Measurements from ENCODE around the gene ZFP82. TPM values are rescaled to one million over a fixed set of nuclear protein-coding genes. Genes with fewer than 3 reads are reported as not detected.

ZFP82 gene
- polyA plus RNA-seq, 2 of the 4 experiments (the other 2 are of a cell fraction): 3.7 to 6.7 TPM

GRCh38 chr19:36373638-36374156, 44.7 kb downstream of the ZFP82 start:
- Histone ChIP-seq H3K9me3 (peaks cover 80% of the 10 kb centered on the region), H3K4me2 (no peak overlapping the region), H3K4me1 (peaks cover 5% of the 10 kb centered on the region; the same call in 2 of the 3 replicates), H3K27ac (no peak overlapping the region), H3K4me3 (no peak overlapping the region)
- POLR2A ChIA-PET: no interaction called here
- no peak for DNase-seq (ENCODE audit: low read depth in 1 of 2, low spot score in 1 of 2)
- no peak for TF ChIP-seq E2F6 (IDR thresholded peaks at IDR 0.05; ENCODE audit: borderline replicate concordance, low read depth)
- TF ChIP-seq BHLHE40 (IDR thresholded peaks at IDR 0.05; ENCODE audit: low read depth, low read length): no peak
- TF ChIP-seq HES2 (IDR thresholded peaks at IDR 0.05): no peak
- no peak for TF ChIP-seq REST (IDR thresholded peaks at IDR 0.05)
- TF ChIP-seq RARB (CRISPR knock-in tag; IDR thresholded peaks at IDR 0.05): no peak
- no peak for TF ChIP-seq KDM5A (IDR thresholded peaks at IDR 0.05)
- no peak for TF ChIP-seq PHF8 (IDR thresholded peaks at IDR 0.05; ENCODE audit: borderline replicate concordance, low read depth)
- no peak for TF ChIP-seq RCOR1 (IDR thresholded peaks at IDR 0.05; ENCODE audit: low read depth, low read length)
- TF ChIP-seq CHD2 (IDR thresholded peaks at IDR 0.05; ENCODE audit: low read length, partially characterized antibody): no peak
- no peak for TF ChIP-seq POLR2AphosphoS2 (conservative IDR thresholded peaks at IDR 0.05; ENCODE audit: low read length)
- TF ChIP-seq RNF2 (IDR thresholded peaks at IDR 0.05; ENCODE audit: borderline replicate concordance, low read depth): no peak
- TF ChIP-seq RAD21 (conservative IDR thresholded peaks at IDR 0.05 in 1 of 2, IDR thresholded peaks at IDR 0.05 in 1 of 2): no peak
- no peak for TF ChIP-seq EHF (CRISPR knock-in tag; IDR thresholded peaks at IDR 0.05)
- no peak for TF ChIP-seq RFX5 (IDR thresholded peaks at IDR 0.05)
- TF ChIP-seq CBX8 (IDR thresholded peaks at IDR 0.05): no peak
- TF ChIP-seq HEYL (CRISPR knock-in tag; IDR thresholded peaks at IDR 0.05): no peak
- TF ChIP-seq USF2 (IDR thresholded peaks at IDR 0.05): no peak
- no peak for TF ChIP-seq CBX2 (IDR thresholded peaks at IDR 0.05; ENCODE audit: borderline replicate concordance, low read depth)
- TF ChIP-seq JUN (IDR thresholded peaks at IDR 0.05): no peak
- no peak for TF ChIP-seq MAFK (IDR thresholded peaks at IDR 0.05; ENCODE audit: partially characterized antibody)
- FAIRE-seq: no peak
- CTCF ChIA-PET: interaction anchor here (0.5 to 1.1 kb wide), 3 partner anchors 15 to 267 kb away, joined by 3 to 5 read pairs (median 4); no protein-coding TSS in a partner anchor
- WGBS (ENCODE audit: missing lambda C conversion rate): 86% methylated on average over 5 of the region's 5 CpGs
- ATAC-seq: no peak

GRCh38 chr19:36371886-36372285, 46.6 kb downstream of the ZFP82 start:
- H3K4me2 ChIP-seq: no peak overlapping the region
- TF ChIP-seq ELK1 (IDR thresholded peaks at IDR 0.05; ENCODE audit: low read depth, low read length) (no peak), GATA3 (IDR thresholded peaks at IDR 0.05; ENCODE audit: borderline replicate concordance) (no peak), NPAS2 (CRISPR knock-in tag; IDR thresholded peaks at IDR 0.05; ENCODE audit: borderline replicate concordance) (no peak), MAX (IDR thresholded peaks at IDR 0.05) (no peak)
- no peak for DNase-seq (ENCODE audit: low read depth in 1 of 2, low spot score in 1 of 2)

More at GRCh38 chr19:36371886-36372285, 46.6 kb downstream of the ZFP82 start:
- POLR2A ChIA-PET: no interaction called here
- no peak overlapping the region for H3K4me3 ChIP-seq
- FAIRE-seq (no peak), ATAC-seq (no peak)
- H3K27ac ChIP-seq: no peak overlapping the region
- peaks cover 86% of the 10 kb centered on the region for H3K9me3 ChIP-seq
- H3K4me1 ChIP-seq: no peaks in the 10 kb centered on the region
- CTCF ChIA-PET: interaction anchor here (0.6 kb wide), 1 partner anchor 227 kb away, joined by 4 read pairs; no protein-coding TSS in a partner anchor
